GM12878 (cell line): ENCODE measurements around the gene STRIP2. TPM values are rescaled to one million over a fixed set of nuclear protein-coding genes. Genes with fewer than 3 reads are reported as not detected.
A peak's percentile ranks its signal among the peaks of the same experiment; 100 is the strongest.

Experiments
- ATAC-seq: fragments of 200-7000 bp; cut with Tn5 transposase; 3 replicates; pipeline ENCODE4 v1.9.1; 2020; ENCODE audit warnings: mild to moderate bottlenecking, moderate library complexity
- BruUV-seq: library from RNA; stranded (reverse); fragments of 400-500 nt; replicated peaks from 2 replicates; lab custom pipeline; 2021; lab: Mats Ljungman, UMichigan
- CTCF ChIA-PET: fragments of 300-600 bp; sonication (Branson Sonifier 250); formaldehyde crosslinking; extraction: SDS; loops from one replicate; lab custom pipeline; 2021; ENCODE audit warnings: inconsistent platforms; lab: Yijun Ruan, JAX
- POLR2A ChIA-PET: fragments of 350-600 bp; formaldehyde crosslinking; extraction: SDS; loops from one replicate; lab custom pipeline; 2021; ENCODE audit warnings: inconsistent platforms; lab: Charles Lee
- RAD21 ChIA-PET: fragments of 300-600 bp; sonication (Branson Sonifier 250); formaldehyde crosslinking; loops from one replicate; lab custom pipeline; 2023; ENCODE audit warnings: antibody characterized with exemption; ENCODE audit not compliant: unreplicated experiment; lab: Charles Lee
- SMC1A ChIA-PET: fragments of 300-600 bp; sonication (Branson Sonifier 250); formaldehyde crosslinking; loops from one replicate; lab custom pipeline; 2023; ENCODE audit not compliant: unreplicated experiment, uncharacterized antibody; lab: Charles Lee
- DNase-seq: peaks from one replicate; pipeline ENCODE4 v3.0.0-alpha.2; 2011; ENCODE audit warnings: low read depth, low spot score
- FAIRE-seq: peaks from 3 replicates; lab custom pipeline; 2011; peaks lifted over from hg19 to GRCh38; lab: Jason Lieb, UNC
- H2AFZ ChIP-seq: 2 replicates; pipeline ENCODE4 v1.6.0; 2011; ENCODE audit warnings: low read depth, low read length, control low read depth; ENCODE audit not compliant: control insufficient read depth
- H3K27ac ChIP-seq: 2 replicates; pipeline ENCODE4 v1.5.1; 2011; ENCODE audit warnings: control low read depth; ENCODE audit not compliant: control insufficient read depth, insufficient read depth
- H3K27me3 ChIP-seq, 2 experiments: replicated peaks in 1 of 2; 2 replicates each; pipeline versions ENCODE4 v1.6.0 to v1.6.1; 2011; ENCODE audit warnings: low read length in 1 of 2; ENCODE audit not compliant: control insufficient read depth in 2 of 2, insufficient read depth in 2 of 2
- H3K36me3 ChIP-seq, 2 experiments: 2 replicates each; pipeline ENCODE4 v1.5.1; 2011; ENCODE audit warnings: low read length in 1 of 2; ENCODE audit not compliant: control insufficient read depth in 2 of 2, insufficient read depth in 2 of 2
- H3K4me1 ChIP-seq: 2 replicates; pipeline ENCODE4 v1.6.1; 2011; ENCODE audit warnings: mild to moderate bottlenecking, low read length, moderate library complexity, mixed read lengths; ENCODE audit not compliant: control insufficient read depth, insufficient read depth
- H3K4me2 ChIP-seq: 2 replicates; pipeline ENCODE4 v1.6.0; 2011; ENCODE audit warnings: control low read depth; ENCODE audit not compliant: control insufficient read depth, insufficient read depth
- H3K4me3 ChIP-seq: fragments of 200-600 bp; sonication (generic); 2 replicates; pipeline ENCODE4 v1.5.1; 2016
- H3K79me2 ChIP-seq: 2 replicates; pipeline ENCODE4 v1.6.0; 2011; ENCODE audit warnings: low read length; ENCODE audit not compliant: control insufficient read depth, insufficient read depth
- H3K9ac ChIP-seq: 2 replicates; pipeline ENCODE4 v1.8.0; 2011; ENCODE audit warnings: low read length, control low read depth, mixed read lengths; ENCODE audit not compliant: control insufficient read depth, insufficient read depth
- H3K9me3 ChIP-seq: replicated peaks from 3 replicates; pipeline ENCODE4 v1.5.1; 2011; ENCODE audit warnings: mild to moderate bottlenecking, low read length; ENCODE audit not compliant: control insufficient read depth, insufficient read depth
- H4K20me1 ChIP-seq: 2 replicates; pipeline ENCODE4 v1.6.0; 2011; ENCODE audit not compliant: control insufficient read depth, insufficient read depth
- ATF7 ChIP-seq: fragments of 450-650 bp; IDR thresholded peaks from 2 replicates; pipeline ENCODE4 v1.6.1; 2016; ENCODE audit warnings: low read depth, mild to moderate bottlenecking
- CBFB ChIP-seq: IDR thresholded peaks from 2 replicates; pipeline ENCODE4 v1.6.1; 2016; ENCODE audit warnings: antibody characterized with exemption, low read depth
- CREB1 ChIP-seq: IDR thresholded peaks from 2 replicates; pipeline ENCODE4 v1.6.1; 2012; ENCODE audit warnings: low read depth, mild to moderate bottlenecking, inconsistent platforms
- ESRRA ChIP-seq: IDR thresholded peaks from 2 replicates; pipeline ENCODE4 v1.6.1; 2012; ENCODE audit warnings: mild to moderate bottlenecking, low read length, improper control_type of control experiment
- ETV6 ChIP-seq, 2 experiments: fragments of 450-650 bp in 1 of 2; IDR thresholded peaks in 1 of 2; conservative IDR thresholded peaks in 1 of 2; 2 replicates each; pipeline ENCODE4 v1.6.1; 2014; ENCODE audit warnings: antibody characterized with exemption in 1 of 2, borderline replicate concordance in 1 of 2, low read depth in 1 of 2, mild to moderate bottlenecking in 1 of 2, moderate library complexity in 1 of 2
- HDAC6 ChIP-seq: fragments of 200-600 bp; sonication (generic); IDR thresholded peaks from one replicate; pipeline ENCODE4 v1.8.0; 2017; ENCODE audit warnings: antibody characterized with exemption; ENCODE audit not compliant: unreplicated experiment
- IKZF1 ChIP-seq: fragments of 450-650 bp; conservative IDR thresholded peaks from 2 replicates; pipeline ENCODE4 v1.6.1; 2017; ENCODE audit warnings: antibody characterized with exemption, mild to moderate bottlenecking
- IKZF2 ChIP-seq, 2 experiments: fragments of 450-650 bp; IDR thresholded peaks; 2 replicates each; pipeline ENCODE4 v1.6.1; 2017; ENCODE audit warnings: mild to moderate bottlenecking in 2 of 2, moderate library complexity in 2 of 2
- MEF2B ChIP-seq: fragments of 450-650 bp; IDR thresholded peaks from 2 replicates; pipeline ENCODE4 v1.6.1; 2018; ENCODE audit warnings: mild to moderate bottlenecking, moderate library complexity; ENCODE audit not compliant: partially characterized antibody, poor library complexity, severe bottlenecking
- POLR2A ChIP-seq: IDR thresholded peaks from 2 replicates; pipeline ENCODE4 v1.6.1; 2011; ENCODE audit warnings: low read depth, mild to moderate bottlenecking, low read length
- SMAD5 ChIP-seq: IDR thresholded peaks from 2 replicates; pipeline ENCODE4 v1.6.1; 2016; ENCODE audit warnings: antibody characterized with exemption, low read depth
- TAF1 ChIP-seq: IDR thresholded peaks from 2 replicates; pipeline ENCODE4 v1.6.1; 2011; ENCODE audit warnings: mild to moderate bottlenecking, low read depth, low read length, borderline replicate concordance
- YY1 ChIP-seq: IDR thresholded peaks from 2 replicates; pipeline ENCODE4 v1.6.1; 2011; ENCODE audit warnings: low read depth, mild to moderate bottlenecking, low read length
- in situ Hi-C: fragments of 300-500 bp; cut with MboI; formaldehyde crosslinking; loops from 9 replicates; pipeline ENCODE4 v1.14.3; 2018; ENCODE audit warnings: mixed read lengths
- intact Hi-C: fragments of 100-400 bp; cut with micrococcal nuclease; formaldehyde crosslinking; loops from one replicate; pipeline ENCODE4 v1.14.2; 2022; ENCODE audit not compliant: unreplicated experiment
- polyA plus RNA-seq, 11 experiments: library from polyadenylated mRNA; depleted of rRNA in 4 of 11; unstranded in 6 of 11; stranded (reverse) in 5 of 11; fragments of >200 nt; fragmentation: Nextera tagmentation in 4 of 11; fragmentation: Illumina TruSeq in 1 of 11; extraction: Ambion mirVana in 4 of 11; extraction: Trizol in 1 of 11; gene quantifications; 1 replicate in 1 of 11; 2 replicates in 10 of 11; pipeline versions ENCODE4 v1.2.1 to v1.2.3, GENCODE V29; 2011 to 2016; ENCODE audit warnings: inconsistent platforms in 2 of 11, missing spikeins in 2 of 11, low read depth in 1 of 11
- total RNA-seq, 4 experiments: library from RNA; depleted of rRNA in 3 of 4; stranded (reverse); fragments of >200 nt in 3 of 4; fragmentation: Illumina TruSeq in 1 of 4; extraction: Trizol in 1 of 4; gene quantifications; 2 replicates each; pipeline versions ENCODE4 v1.2.1 to v1.2.3, GENCODE V29; 2013 to 2021
- TF ChIP-seq, protein P1 (sequence below): fragments of 450-650 bp; IDR thresholded peaks from 2 replicates; pipeline ENCODE4 v1.6.1; 2016; ENCODE audit warnings: mild to moderate bottlenecking
- TF ChIP-seq, protein P2 (sequence below): fragments of 450-650 bp; IDR thresholded peaks from 2 replicates; pipeline ENCODE4 v1.6.1; 2017; ENCODE audit warnings: mild to moderate bottlenecking, low read depth, inconsistent platforms; ENCODE audit not compliant: poor library complexity, severe bottlenecking

STRIP2 gene
- total and polyA plus RNA-seq, 10 of the 15 experiments (the other 5 are each of a cell fraction or from before 2014, with no cell fraction given) = 0.48 to 5.8 (median 1.8) TPM

DNA sequence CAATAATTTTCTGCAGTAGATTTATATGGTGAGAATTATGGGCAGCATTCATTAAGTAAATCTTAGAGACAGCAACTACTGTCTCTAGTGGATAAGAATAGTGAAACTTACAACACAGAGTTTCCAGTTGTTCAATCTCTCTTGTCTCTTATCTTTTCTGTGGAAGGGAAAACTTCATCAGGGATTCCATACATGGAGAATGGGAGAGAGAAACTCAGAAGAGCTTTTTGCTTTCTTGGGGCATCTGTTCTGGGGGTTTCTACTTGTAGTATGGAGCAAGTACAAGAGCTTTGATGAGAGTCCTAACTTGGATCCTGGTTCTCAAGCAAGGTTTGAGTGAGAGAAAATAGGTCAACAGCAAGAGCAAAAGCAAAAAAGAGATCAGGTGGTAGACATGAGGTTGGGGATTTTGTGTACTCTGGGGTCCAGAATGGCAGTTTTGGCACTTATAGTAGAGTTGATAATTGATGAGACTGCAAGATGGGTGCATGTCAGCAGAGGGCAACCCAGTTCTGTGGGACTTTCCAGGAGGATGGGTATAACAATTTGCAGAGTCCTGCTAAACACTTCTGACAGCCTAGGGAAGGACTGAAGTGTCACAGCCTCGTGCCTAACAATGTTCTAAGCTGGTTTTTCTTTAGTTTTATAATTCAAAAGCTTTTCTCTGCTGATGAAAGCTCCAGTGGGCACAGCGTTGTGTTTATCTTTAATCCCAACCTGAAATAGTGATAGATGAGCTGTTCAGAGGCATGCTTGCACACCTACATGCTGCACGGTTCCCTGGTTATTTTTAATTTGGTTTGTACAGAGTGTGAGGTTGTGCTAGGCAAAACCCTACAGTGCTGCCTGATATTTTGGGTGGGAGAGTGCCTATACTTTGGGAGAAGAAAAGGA, 32.0 kb upstream of the STRIP2 start (continued):
- no peak for TF ChIP-seq TAF1
- no peak for TF ChIP-seq ESRRA
- TF ChIP-seq HDAC6 = no peak
- no peak for TF ChIP-seq YY1
- peak; percentile 43; the same call in 1 of the 2 replicates for TF ChIP-seq IKZF1
- TF ChIP-seq SMAD5 = no peak
- TF ChIP-seq, protein P1, sequence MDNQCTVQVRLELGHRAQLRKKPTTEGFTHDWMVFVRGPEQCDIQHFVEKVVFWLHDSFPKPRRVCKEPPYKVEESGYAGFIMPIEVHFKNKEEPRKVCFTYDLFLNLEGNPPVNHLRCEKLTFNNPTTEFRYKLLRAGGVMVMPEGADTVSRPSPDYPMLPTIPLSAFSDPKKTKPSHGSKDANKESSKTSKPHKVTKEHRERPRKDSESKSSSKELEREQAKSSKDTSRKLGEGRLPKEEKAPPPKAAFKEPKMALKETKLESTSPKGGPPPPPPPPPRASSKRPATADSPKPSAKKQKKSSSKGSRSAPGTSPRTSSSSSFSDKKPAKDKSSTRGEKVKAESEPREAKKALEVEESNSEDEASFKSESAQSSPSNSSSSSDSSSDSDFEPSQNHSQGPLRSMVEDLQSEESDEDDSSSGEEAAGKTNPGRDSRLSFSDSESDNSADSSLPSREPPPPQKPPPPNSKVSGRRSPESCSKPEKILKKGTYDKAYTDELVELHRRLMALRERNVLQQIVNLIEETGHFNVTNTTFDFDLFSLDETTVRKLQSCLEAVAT = no peak
- TF ChIP-seq ETV6 (conservative IDR thresholded peaks at IDR 0.05 in 1 of 2, IDR thresholded peaks at IDR 0.05 in 1 of 2; ENCODE audit: borderline replicate concordance in 1 of 2, low read depth in 1 of 2) = no peak

DNA sequence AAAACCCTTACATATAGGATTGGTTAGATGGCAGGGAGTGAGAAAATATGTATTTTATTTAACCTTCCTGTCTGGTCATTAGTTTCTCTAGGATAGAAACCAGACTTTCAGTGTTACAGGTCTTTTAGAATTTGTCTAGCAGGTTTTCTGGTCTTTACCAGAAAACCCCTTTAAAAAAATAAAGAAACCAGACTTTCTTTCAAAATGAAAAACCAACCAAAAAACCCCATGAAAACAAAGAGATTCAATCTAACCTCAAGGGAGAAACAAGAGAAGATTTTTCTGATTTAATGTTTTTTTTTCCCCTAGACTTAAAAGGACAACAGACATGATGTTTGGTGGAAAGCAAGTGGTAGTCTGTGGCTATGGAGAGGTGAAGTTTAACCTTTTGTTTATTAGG, 28.7 kb upstream of the STRIP2 start:
- no peaks in the 10 kb centered on the region for H3K79me2 ChIP-seq
- FAIRE-seq (no peak), DNase-seq (peak; percentile 8), ATAC-seq (peak; percentile 46)
- no peaks in the 10 kb centered on the region for H4K20me1 ChIP-seq
- no peak overlapping the region for H2AFZ ChIP-seq
- ChIA-PET CTCF (interaction anchor here (1.2 to 3.6 kb wide), 6 partner anchors 10 to 187 kb away, joined by 3 to 20 read pairs (median 4); no protein-coding TSS in a partner anchor), POLR2A (interaction anchor here (0.6 to 2.1 kb wide), 3 partner anchors 29 to 37 kb away, joined by 3 to 6 read pairs (median 5); partner anchors contain the start of gene STRIP2), SMC1A (interaction anchor here (1.1 to 3.1 kb wide), 5 partner anchors 27 to 66 kb away, joined by 3 to 10 read pairs (median 6); no protein-coding TSS in a partner anchor), RAD21 (interaction anchor here (1.4 to 3.0 kb wide), 3 partner anchors 35 to 62 kb away, joined by 3 to 13 read pairs (median 7); no protein-coding TSS in a partner anchor)
- no peaks in the 10 kb centered on the region for H3K27me3 ChIP-seq
- H3K36me3 ChIP-seq = no peaks in the 10 kb centered on the region; a peak in 1 of 4 replicates
- H3K9me3 ChIP-seq = no peaks in the 10 kb centered on the region
- intact Hi-C loops = no loop called here
- H3K4me2 ChIP-seq = no peak overlapping the region
- H3K4me1 ChIP-seq = no peaks in the 10 kb centered on the region
- no peak overlapping the region for H3K9ac ChIP-seq
- H3K27ac ChIP-seq = no peak overlapping the region
- in situ Hi-C loops = no loop called here
- BruUV-seq = no TSS peak
- no peak overlapping the region for H3K4me3 ChIP-seq
- TF ChIP-seq POLR2A (no peak), MEF2B (peak; percentile 79), IKZF2 (IDR thresholded peaks at IDR 0.05) (peak in 1 of 2 experiments; percentile 47; a peak in 3 of 4 replicates), CREB1 (no peak), ATF7 (peak; percentile 22; the same call in 1 of the 2 replicates), CBFB (no peak)
- TF ChIP-seq, protein P2, sequence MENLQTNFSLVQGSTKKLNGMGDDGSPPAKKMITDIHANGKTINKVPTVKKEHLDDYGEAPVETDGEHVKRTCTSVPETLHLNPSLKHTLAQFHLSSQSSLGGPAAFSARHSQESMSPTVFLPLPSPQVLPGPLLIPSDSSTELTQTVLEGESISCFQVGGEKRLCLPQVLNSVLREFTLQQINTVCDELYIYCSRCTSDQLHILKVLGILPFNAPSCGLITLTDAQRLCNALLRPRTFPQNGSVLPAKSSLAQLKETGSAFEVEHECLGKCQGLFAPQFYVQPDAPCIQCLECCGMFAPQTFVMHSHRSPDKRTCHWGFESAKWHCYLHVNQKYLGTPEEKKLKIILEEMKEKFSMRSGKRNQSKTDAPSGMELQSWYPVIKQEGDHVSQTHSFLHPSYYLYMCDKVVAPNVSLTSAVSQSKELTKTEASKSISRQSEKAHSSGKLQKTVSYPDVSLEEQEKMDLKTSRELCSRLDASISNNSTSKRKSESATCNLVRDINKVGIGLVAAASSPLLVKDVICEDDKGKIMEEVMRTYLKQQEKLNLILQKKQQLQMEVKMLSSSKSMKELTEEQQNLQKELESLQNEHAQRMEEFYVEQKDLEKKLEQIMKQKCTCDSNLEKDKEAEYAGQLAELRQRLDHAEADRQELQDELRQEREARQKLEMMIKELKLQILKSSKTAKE = peak; percentile 100
- TF ChIP-seq, protein P1 = 0 out of 2 replicates have a peak, but pooled peaks have one; percentile 24
